ENCODE results near the gene GRM7.

Gene GRM7

DNA sequence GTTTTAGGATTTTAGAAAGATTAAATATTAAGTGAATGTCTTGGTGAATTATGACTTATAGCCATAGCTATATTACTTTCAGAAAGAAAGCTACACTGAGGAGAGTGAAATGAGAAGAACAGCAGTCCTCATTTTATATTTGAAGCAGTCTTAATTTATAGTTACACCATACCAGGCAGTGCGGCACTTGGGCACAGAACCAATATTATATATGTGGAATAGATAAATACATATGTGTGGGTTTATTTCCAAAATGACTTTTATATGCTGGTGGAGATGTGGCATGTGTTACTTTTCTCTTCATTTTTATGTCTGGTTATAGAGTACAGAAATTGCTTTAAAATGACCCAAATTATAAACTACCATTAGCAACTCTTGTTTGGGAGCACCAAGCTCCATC, 759.5 kb downstream of the GRM7 start:
- Histone ChIP-seq H3K4me1 (ENCODE audit: insufficient read depth, poor library complexity, severe bottlenecking) (no peaks in the 10 kb centered on the region), H3K4me3 (ENCODE audit: severe bottlenecking) (no peak overlapping the region), H3K27me3 (ENCODE audit: insufficient read depth, poor library complexity, severe bottlenecking) (no peaks in the 10 kb centered on the region), H3K27ac (ENCODE audit: poor library complexity, severe bottlenecking) (no peak overlapping the region), H3K9me3 (ENCODE audit: severe bottlenecking) (peaks cover 2% of the 10 kb centered on the region), H3K36me3 (ENCODE audit: low read depth) (no peaks in the 10 kb centered on the region)
- no peak for ATAC-seq (ENCODE audit: low read depth)
- no peak for DNase-seq (ENCODE audit: low spot score)
- TF ChIP-seq, protein P1, sequence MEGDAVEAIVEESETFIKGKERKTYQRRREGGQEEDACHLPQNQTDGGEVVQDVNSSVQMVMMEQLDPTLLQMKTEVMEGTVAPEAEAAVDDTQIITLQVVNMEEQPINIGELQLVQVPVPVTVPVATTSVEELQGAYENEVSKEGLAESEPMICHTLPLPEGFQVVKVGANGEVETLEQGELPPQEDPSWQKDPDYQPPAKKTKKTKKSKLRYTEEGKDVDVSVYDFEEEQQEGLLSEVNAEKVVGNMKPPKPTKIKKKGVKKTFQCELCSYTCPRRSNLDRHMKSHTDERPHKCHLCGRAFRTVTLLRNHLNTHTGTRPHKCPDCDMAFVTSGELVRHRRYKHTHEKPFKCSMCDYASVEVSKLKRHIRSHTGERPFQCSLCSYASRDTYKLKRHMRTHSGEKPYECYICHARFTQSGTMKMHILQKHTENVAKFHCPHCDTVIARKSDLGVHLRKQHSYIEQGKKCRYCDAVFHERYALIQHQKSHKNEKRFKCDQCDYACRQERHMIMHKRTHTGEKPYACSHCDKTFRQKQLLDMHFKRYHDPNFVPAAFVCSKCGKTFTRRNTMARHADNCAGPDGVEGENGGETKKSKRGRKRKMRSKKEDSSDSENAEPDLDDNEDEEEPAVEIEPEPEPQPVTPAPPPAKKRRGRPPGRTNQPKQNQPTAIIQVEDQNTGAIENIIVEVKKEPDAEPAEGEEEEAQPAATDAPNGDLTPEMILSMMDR (IDR thresholded peaks at IDR 0.05; ENCODE audit: poor library complexity, severe bottlenecking): no peak

DNA sequence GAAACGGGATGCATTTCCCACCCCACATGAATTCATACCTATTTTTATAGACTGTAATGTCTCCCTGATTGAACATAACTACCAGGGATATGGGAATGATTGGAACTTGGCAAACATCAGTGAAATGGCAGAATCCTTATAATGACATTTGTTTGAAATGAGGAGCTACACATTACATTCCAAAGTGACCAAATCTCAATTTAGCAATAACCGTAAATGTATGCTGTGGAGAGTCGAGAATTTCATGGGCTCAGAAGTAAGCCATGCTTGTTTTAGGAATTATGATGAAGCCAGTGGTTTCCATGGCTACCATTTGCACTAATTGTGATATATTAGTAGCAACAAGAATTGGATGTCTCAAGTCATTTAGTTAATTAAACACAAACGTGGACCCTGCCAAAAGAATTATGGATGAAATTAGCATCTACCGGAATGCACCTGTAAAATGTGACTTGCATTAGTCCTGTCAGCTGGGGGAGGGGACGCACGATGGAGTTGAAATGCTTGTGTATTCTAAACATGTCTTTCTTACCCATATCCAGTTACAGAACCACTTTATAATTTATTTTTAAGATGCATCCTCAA, 760.2 kb downstream of the GRM7 start:
- no peaks in the 10 kb centered on the region for H3K36me3 ChIP-seq (ENCODE audit: low read depth)
- H3K4me1 ChIP-seq (ENCODE audit: insufficient read depth, poor library complexity, severe bottlenecking): no peaks in the 10 kb centered on the region
- no peak overlapping the region for H3K27ac ChIP-seq (ENCODE audit: poor library complexity, severe bottlenecking)
- peaks cover 2% of the 10 kb centered on the region for H3K9me3 ChIP-seq (ENCODE audit: severe bottlenecking)
- ATAC-seq (ENCODE audit: low read depth) (no peak), DNase-seq (ENCODE audit: low spot score) (no peak)
- no peaks in the 10 kb centered on the region for H3K27me3 ChIP-seq (ENCODE audit: insufficient read depth, poor library complexity, severe bottlenecking)
- TF ChIP-seq, protein P1 (IDR thresholded peaks at IDR 0.05; ENCODE audit: poor library complexity, severe bottlenecking): no peak
- no peak overlapping the region for H3K4me3 ChIP-seq (ENCODE audit: severe bottlenecking)

DNA sequence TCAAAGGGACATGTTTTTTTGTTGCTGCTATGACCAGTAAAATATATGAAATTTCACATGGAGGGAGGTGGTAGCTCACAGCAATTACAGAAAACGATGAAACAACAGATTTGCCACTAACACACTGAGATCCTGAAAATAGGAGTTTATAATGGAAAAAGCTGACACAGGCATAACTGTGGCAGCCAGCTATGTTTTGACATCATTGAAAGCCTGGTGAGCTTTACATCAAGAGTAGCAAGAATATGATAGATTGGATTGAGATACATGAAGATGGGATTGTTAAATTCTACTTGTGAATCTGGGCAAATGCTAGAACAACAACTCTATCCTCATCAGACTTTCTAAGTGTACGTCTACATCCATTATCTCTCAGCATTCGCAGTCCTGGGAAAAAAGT, 760.7 kb downstream of the GRM7 start:
- TF ChIP-seq, protein P1 (IDR thresholded peaks at IDR 0.05; ENCODE audit: poor library complexity, severe bottlenecking): no peak
- Histone ChIP-seq H3K27me3 (ENCODE audit: insufficient read depth, poor library complexity, severe bottlenecking) (no peaks in the 10 kb centered on the region), H3K36me3 (ENCODE audit: low read depth) (no peaks in the 10 kb centered on the region), H3K27ac (ENCODE audit: poor library complexity, severe bottlenecking) (no peak overlapping the region), H3K9me3 (ENCODE audit: severe bottlenecking) (peaks cover 2% of the 10 kb centered on the region), H3K4me1 (ENCODE audit: insufficient read depth, poor library complexity, severe bottlenecking) (no peaks in the 10 kb centered on the region), H3K4me3 (ENCODE audit: severe bottlenecking) (no peak overlapping the region)
- no peak for DNase-seq (ENCODE audit: low spot score)
- no peak for ATAC-seq (ENCODE audit: low read depth)

DNA sequence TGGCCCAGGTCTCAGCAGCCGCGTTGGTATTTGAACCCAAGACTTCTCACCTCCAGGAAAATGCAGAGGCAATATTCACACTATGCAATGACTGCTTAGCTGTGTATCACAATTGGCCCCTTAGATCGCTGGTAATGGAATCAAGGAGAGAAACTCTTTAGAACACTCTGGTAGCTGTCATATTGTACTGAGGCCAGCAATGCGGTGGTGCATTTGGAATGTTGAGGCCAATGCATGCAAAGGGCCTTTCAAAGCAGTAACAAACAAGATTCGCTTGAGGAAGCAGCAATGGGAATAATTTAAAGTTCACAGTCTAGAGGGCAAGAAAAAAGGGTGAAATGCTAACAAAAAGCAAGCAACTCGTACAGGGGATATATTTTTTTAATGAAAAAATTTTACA, 764.1 kb downstream of the GRM7 start:
- DNase-seq (ENCODE audit: low spot score) (no peak), ATAC-seq (ENCODE audit: low read depth) (no peak)
- no peaks in the 10 kb centered on the region for H3K4me1 ChIP-seq (ENCODE audit: insufficient read depth, poor library complexity, severe bottlenecking)
- no peaks in the 10 kb centered on the region for H3K27me3 ChIP-seq (ENCODE audit: insufficient read depth, poor library complexity, severe bottlenecking)
- no peaks in the 10 kb centered on the region for H3K36me3 ChIP-seq (ENCODE audit: low read depth)
- H3K9me3 ChIP-seq (ENCODE audit: severe bottlenecking): no peaks in the 10 kb centered on the region
- H3K4me3 ChIP-seq (ENCODE audit: severe bottlenecking): no peak overlapping the region
- H3K27ac ChIP-seq (ENCODE audit: poor library complexity, severe bottlenecking): no peak overlapping the region
- TF ChIP-seq, protein P1 (IDR thresholded peaks at IDR 0.05; ENCODE audit: poor library complexity, severe bottlenecking): no peak

DNA sequence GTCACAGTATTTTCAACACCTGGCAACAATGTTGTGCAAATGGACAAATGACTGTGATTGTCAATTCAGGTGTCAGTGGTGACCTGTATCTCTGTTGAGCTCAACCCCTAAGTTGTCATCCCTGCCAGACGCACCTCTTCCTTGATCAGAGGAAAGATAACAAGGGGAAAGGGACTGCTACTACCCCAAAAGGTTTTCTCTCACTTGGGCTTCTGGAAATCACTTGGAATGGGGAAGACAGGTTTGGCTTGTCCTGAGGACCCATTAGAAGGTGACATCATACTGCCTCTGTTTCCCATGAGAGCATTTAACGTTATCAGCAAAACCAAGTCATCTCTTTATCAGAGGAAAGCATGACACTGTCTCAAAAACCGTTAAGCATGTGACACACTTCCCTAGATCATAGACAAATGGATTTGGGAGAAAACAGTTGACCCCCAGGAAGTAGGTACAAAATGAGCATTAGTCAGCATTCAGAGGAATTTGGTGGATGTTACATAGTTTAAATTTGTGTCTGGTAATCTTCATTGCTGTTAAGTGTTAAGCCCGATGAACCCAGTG, 769.5 kb downstream of the GRM7 start:
- Histone ChIP-seq H3K4me3 (ENCODE audit: severe bottlenecking) (no peak overlapping the region), H3K4me1 (ENCODE audit: insufficient read depth, poor library complexity, severe bottlenecking) (no peaks in the 10 kb centered on the region), H3K27me3 (ENCODE audit: insufficient read depth, poor library complexity, severe bottlenecking) (no peaks in the 10 kb centered on the region), H3K27ac (ENCODE audit: poor library complexity, severe bottlenecking) (no peak overlapping the region), H3K9me3 (ENCODE audit: severe bottlenecking) (no peaks in the 10 kb centered on the region), H3K36me3 (ENCODE audit: low read depth) (no peaks in the 10 kb centered on the region)
- DNase-seq (ENCODE audit: low spot score) (no peak), ATAC-seq (ENCODE audit: low read depth) (no peak)
- TF ChIP-seq, protein P1 (IDR thresholded peaks at IDR 0.05; ENCODE audit: poor library complexity, severe bottlenecking): no peak

All from RWPE2 (cell line).